Glutamatergic neuron (in vitro differentiated cells): Measurements from ENCODE around the gene EFHD2. TPM values are rescaled to one million over a fixed set of nuclear protein-coding genes. Genes with fewer than 3 reads are reported as not detected.
"Not testable (repeated sequence)": the region's sequence is repeated elsewhere in the genome, so short reads cannot be mapped to it uniquely, and the experiment has no call there.

Experiments
- DNase-seq: peaks from one replicate; pipeline ENCODE4 v3.0.0; 2022
- H3K27ac Mint-ChIP-seq: one replicate; pipeline ENCODE4 v1.8.0; 2020; ENCODE audit warnings: mild to moderate bottlenecking, mixed read lengths, inconsistent platforms; ENCODE audit not compliant: unreplicated experiment
- H3K27me3 Mint-ChIP-seq: one replicate; pipeline ENCODE4 v1.8.0; 2020; ENCODE audit warnings: mild to moderate bottlenecking, moderate library complexity, mixed read lengths, inconsistent platforms; ENCODE audit not compliant: unreplicated experiment
- H3K36me3 Mint-ChIP-seq: one replicate; pipeline ENCODE4 v1.8.0; 2020; ENCODE audit warnings: mild to moderate bottlenecking, mixed read lengths, inconsistent platforms; ENCODE audit not compliant: unreplicated experiment
- H3K4me1 Mint-ChIP-seq: one replicate; pipeline ENCODE4 v1.8.0; 2020; ENCODE audit warnings: mild to moderate bottlenecking, low read depth, mixed read lengths, inconsistent platforms; ENCODE audit not compliant: unreplicated experiment
- H3K4me3 Mint-ChIP-seq: one replicate; pipeline ENCODE4 v1.8.0; 2020; ENCODE audit warnings: mild to moderate bottlenecking, mixed read lengths, inconsistent platforms; ENCODE audit not compliant: unreplicated experiment
- H3K9me3 Mint-ChIP-seq: one replicate; pipeline ENCODE4 v1.8.0; 2020; ENCODE audit warnings: mild to moderate bottlenecking, moderate library complexity, mixed read lengths, inconsistent platforms; ENCODE audit not compliant: unreplicated experiment
- total RNA-seq: library from RNA; stranded (reverse); fragmentation: NEBNext Ultra II Directional; extraction: Animal tissue kit (Norgen Biotek cat#: 25700); gene quantifications from one replicate; pipeline ENCODE4 v1.2.1, GENCODE V29; 2021; ENCODE audit not compliant: unreplicated experiment
- TF ChIP-seq, protein P1 (sequence below): fragments of 200-600 bp; sonication (generic); IDR thresholded peaks from one replicate; pipeline ENCODE4 v1.5.0; 2021; ENCODE audit not compliant: partially characterized antibody, unreplicated experiment

EFHD2 gene
- total RNA-seq, 1 donor from 2014 or later = 2.6 TPM

DNA sequence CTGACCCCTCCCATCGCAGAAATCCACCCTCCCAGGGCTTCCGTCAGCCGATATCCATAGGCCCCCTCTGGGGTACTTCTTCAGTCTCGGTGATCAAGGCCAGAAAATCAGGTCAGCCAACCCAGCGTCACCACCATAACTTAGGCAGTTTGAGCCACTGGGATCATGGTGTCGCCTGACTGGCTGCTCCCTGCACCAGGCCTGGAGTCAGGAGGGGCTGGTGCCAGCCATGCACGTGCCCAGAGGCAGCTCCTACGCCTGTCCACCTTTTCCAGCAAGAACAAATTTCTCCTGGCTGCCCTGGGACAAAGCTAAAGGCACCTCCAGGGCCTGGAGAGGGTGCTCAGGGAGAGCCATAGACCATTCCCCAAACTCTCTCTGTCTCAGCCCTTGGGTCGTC is 23.8 kb downstream of the EFHD2 start:
- H3K27me3 Mint-ChIP-seq = peaks cover 4% of the 10 kb centered on the region
- H3K4me1 Mint-ChIP-seq = peaks cover 3% of the 10 kb centered on the region
- no peak overlapping the region for H3K27ac Mint-ChIP-seq
- no peak overlapping the region for H3K4me3 Mint-ChIP-seq
- H3K36me3 Mint-ChIP-seq = no peaks in the 10 kb centered on the region
- no peak for DNase-seq
- TF ChIP-seq, protein P1, sequence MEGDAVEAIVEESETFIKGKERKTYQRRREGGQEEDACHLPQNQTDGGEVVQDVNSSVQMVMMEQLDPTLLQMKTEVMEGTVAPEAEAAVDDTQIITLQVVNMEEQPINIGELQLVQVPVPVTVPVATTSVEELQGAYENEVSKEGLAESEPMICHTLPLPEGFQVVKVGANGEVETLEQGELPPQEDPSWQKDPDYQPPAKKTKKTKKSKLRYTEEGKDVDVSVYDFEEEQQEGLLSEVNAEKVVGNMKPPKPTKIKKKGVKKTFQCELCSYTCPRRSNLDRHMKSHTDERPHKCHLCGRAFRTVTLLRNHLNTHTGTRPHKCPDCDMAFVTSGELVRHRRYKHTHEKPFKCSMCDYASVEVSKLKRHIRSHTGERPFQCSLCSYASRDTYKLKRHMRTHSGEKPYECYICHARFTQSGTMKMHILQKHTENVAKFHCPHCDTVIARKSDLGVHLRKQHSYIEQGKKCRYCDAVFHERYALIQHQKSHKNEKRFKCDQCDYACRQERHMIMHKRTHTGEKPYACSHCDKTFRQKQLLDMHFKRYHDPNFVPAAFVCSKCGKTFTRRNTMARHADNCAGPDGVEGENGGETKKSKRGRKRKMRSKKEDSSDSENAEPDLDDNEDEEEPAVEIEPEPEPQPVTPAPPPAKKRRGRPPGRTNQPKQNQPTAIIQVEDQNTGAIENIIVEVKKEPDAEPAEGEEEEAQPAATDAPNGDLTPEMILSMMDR = no peak
- peaks cover 3% of the 10 kb centered on the region for H3K9me3 Mint-ChIP-seq

DNA sequence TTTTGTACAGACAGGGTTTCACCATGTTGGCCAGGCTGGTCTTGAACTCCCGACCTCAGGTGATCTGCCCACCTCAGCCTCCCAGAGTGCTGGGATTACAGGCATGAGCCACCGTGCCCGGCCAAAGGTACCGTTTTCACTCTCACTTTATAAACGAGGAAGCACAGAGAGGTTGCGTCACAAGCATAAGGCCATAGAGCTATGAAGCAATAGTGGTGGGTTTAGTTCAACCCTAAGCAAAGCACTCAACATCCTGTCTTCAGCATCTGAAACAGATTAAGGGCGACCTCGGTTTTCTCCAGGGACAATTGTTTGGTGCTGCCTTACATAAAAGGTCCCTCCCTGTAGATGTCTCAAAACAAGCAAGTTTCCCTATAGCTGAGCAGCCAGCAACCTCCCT is 25.1 kb downstream of the EFHD2 start:
- not testable (repeated sequence) for H3K27ac Mint-ChIP-seq, H3K27me3 Mint-ChIP-seq, H3K36me3 Mint-ChIP-seq, H3K4me3 Mint-ChIP-seq, H3K4me1 Mint-ChIP-seq, H3K9me3 Mint-ChIP-seq, DNase-seq

DNA sequence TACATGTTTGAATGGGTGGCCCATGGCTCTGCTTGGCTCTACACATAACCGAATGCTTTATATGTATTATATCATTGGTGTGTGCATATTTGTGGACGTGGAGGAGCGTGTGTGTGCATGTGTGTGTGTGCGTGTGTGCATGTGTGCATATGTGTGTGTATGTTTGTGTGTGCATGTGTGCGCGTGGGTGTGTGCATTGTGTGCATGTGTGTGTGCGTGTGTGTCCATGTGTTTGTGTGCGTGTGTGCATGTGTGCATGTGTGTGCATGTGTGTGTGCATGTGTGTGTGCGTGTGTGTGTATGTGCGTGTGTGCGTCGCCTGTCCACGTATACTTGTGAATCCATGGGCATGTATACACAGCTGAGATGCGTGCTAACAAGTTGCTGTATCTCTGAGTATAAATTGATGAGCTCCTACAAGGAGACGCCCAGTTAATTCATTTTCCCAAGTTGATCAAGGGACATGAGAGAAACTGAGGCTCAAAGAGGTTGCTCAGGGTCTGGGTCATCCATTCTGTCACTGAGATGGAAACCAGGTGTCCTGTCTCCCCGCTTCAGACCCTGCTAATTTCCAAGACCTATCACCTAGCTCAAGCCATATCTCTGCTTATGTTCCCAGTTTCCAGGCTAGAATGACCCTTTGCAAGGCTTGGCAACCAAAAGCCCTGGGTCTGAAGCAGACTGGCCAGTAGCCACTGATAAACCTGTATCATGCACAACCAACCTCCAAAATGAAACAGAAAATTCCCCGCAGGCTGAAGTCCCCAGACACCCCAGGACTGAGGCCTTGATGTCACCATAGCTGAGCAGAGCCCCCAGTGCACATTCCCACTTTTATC is 25.8 kb downstream of the EFHD2 start:
- Mint-ChIP-seq H3K27ac (no peak overlapping the region), H3K4me1 (peaks cover 2% of the 10 kb centered on the region), H3K27me3 (peaks cover 6% of the 10 kb centered on the region), H3K36me3 (no peaks in the 10 kb centered on the region), H3K9me3 (peaks cover 4% of the 10 kb centered on the region), H3K4me3 (no peak overlapping the region)
- no peak for DNase-seq
- TF ChIP-seq, protein P1 = no peak

DNA sequence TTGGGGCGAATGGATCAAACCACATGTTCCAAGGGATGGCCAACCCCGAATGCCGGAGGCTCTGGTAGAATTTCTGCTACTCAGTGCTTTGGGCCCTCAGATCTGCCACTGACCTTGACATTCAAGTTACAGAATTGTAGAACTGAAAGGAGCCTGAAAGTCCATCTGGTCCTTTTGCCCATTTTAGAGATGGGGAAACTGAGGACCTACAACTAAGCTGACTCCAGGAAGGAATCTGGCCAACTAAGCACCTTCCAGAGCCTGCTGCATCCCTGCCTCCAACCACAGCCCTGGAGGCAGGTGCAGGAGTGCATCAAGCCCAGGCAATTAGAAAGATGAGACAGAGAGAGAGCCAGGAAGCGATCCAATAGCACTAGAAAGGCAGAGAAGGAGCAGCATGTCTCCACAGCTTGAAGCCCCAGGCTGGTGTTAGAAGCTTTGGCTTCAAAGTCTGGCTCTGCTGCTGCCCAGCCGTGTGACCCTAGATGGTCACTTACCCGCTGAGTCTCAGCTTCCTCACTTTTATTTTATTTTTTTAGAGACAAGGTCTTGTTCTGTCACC is 27.3 kb downstream of the EFHD2 start:
- Mint-ChIP-seq H3K27me3 (peaks cover 6% of the 10 kb centered on the region), H3K9me3 (peaks cover 6% of the 10 kb centered on the region), H3K36me3 (no peaks in the 10 kb centered on the region), H3K4me1 (peaks cover 2% of the 10 kb centered on the region), H3K27ac (no peak overlapping the region), H3K4me3 (no peak overlapping the region)
- DNase-seq = no peak
- TF ChIP-seq, protein P1 = no peak

DNA sequence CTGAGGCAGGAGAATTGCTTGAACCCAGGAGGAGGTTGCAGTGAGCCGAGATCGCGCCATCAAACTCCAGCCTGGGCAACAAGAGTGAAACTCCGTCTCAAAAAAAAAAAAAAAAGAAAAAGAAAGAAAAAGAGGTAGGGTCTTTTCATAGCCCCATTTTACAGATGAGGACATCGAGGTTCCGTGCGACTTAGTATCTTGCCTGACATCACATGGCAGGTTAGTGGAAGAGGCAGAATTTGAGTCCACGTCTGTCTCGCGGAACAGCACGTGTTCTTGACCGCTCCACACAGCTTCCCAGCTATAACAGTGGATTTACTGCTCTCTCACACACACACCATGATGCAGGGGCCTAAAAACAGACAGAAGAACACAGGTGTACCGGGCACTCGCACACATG is 29.6 kb downstream of the EFHD2 start:
- no peak overlapping the region for H3K27ac Mint-ChIP-seq
- H3K4me1 Mint-ChIP-seq = no peaks in the 10 kb centered on the region
- no peak overlapping the region for H3K4me3 Mint-ChIP-seq
- TF ChIP-seq, protein P1 = no peak
- H3K27me3 Mint-ChIP-seq = peaks cover 4% of the 10 kb centered on the region
- no peaks in the 10 kb centered on the region for H3K36me3 Mint-ChIP-seq
- H3K9me3 Mint-ChIP-seq = peaks cover 3% of the 10 kb centered on the region
- DNase-seq = no peak
